Cortex of kidney (tissue), 1 donor: Measurements from ENCODE around the gene ALOX15B.

Experiments used
- DNase-seq: peaks from one replicate; lab custom pipeline; 2025; lab: John Stamatoyannopoulos, UW

ALOX15B gene, protein sequence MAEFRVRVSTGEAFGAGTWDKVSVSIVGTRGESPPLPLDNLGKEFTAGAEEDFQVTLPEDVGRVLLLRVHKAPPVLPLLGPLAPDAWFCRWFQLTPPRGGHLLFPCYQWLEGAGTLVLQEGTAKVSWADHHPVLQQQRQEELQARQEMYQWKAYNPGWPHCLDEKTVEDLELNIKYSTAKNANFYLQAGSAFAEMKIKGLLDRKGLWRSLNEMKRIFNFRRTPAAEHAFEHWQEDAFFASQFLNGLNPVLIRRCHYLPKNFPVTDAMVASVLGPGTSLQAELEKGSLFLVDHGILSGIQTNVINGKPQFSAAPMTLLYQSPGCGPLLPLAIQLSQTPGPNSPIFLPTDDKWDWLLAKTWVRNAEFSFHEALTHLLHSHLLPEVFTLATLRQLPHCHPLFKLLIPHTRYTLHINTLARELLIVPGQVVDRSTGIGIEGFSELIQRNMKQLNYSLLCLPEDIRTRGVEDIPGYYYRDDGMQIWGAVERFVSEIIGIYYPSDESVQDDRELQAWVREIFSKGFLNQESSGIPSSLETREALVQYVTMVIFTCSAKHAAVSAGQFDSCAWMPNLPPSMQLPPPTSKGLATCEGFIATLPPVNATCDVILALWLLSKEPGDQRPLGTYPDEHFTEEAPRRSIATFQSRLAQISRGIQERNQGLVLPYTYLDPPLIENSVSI

DNA sequence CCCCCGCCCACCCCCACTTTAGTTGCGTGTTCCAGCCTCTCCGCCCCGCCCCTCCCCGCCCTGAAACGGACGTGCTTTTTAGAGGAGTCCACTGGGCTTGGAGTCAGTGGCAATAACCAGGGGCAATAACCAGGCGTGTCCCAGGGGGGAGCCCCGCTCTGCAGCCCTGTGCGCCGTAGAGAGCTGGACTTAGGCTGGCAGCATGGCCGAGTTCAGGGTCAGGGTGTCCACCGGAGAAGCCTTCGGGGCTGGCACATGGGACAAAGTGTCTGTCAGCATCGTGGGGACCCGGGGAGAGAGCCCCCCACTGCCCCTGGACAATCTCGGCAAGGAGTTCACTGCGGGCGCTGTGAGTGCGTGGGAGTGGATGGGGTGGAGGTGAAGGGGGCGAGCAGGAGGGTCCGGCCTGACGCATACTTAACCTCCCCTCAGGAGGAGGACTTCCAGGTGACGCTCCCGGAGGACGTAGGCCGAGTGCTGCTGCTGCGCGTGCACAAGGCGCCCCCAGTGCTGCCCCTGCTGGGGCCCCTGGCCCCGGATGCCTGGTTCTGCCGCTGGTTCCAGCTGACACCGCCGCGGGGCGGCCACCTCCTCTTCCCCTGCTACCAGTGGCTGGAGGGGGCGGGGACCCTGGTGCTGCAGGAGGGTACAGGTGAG is at the start of gene ALOX15B:
Gene ALOX15B (plus strand): TSS at position 106 of the 657 bp plus-strand sequence. CDS start 97 bp downstream, at position 203.
- no peak for DNase-seq

DNA sequence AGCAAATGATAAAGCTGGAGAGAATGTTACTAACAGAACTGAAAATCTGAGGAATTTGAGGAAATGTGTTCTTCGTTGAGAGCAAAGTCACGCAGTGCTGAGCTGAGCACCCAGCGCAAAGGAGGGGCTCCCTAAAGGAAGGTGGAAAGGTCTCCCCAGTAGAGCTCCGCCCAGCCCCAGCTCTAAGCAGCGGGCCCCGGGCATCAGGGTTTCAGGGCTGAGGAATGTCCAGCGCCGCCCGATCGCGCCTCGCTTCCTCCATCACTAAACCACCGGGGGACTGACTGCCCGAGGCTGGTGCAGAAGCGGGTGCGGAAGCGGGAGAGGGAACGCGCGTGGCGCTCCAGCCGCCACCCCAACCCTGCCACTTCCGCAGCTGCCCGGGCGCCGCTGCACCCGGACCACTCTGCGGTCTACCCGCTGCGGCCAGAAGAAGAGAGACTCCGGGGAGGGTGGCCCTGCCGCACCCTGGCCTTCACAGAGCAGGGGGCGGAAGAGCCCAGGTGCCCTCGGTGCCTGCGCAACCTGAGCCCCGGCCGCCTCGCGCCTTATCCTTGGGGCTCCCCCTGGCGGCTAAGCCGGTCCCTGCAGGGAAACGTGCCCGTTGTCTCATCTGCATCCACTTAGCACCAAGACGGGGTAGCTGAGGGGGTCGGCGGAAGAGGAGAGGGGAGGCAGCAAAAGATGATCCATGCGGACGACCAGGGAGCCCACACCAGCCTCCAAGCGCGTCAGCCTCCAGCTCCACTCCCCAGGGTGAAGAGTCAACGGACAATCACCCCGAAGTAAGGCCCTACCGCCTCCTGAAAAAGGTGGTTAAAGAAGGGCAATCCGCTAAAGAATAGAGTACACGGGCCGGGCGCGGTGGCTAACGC is 48.8 kb upstream of the ALOX15B start:
- DNase-seq: no peak

DNA sequence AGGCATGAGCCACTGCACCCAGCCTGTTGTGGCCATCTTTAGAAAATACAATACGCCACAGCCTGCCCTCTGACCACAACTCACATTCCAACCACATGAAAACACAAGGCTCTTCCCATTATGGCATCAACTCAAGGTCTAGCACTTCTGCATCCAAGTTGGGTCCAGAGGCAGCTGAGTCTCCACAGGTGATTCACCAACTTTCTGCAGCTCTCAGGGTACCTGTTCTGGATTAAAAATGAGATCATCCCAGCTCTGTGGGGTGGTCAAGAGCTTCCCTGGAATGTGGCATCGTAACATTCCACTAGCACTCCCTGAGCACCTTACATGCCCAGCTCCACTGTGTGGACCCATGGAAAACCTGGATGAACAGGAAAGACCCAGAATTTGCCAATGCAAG is 46.3 kb upstream of the ALOX15B start:
- no peak for DNase-seq

DNA sequence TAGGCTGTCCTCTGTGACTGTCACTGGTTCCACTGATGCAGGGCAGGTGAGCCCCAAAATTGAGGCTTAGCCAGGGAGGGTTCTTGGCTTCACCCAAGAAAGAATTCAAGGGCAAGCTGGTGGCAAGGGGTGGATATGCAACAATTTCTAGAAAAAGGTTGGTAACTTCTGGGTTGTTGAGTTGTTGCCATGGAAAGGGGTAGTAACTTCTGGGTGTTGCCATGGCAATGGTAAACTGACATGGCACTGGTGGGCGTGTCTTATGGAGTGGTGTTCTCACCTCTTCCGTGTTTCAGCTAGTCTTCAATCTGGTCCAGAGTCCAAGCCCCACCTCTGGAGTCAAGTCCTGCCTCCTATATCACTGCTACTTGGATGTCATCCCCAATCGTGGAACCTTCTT is 45.9 kb upstream of the ALOX15B start:
- DNase-seq: no peak

DNA sequence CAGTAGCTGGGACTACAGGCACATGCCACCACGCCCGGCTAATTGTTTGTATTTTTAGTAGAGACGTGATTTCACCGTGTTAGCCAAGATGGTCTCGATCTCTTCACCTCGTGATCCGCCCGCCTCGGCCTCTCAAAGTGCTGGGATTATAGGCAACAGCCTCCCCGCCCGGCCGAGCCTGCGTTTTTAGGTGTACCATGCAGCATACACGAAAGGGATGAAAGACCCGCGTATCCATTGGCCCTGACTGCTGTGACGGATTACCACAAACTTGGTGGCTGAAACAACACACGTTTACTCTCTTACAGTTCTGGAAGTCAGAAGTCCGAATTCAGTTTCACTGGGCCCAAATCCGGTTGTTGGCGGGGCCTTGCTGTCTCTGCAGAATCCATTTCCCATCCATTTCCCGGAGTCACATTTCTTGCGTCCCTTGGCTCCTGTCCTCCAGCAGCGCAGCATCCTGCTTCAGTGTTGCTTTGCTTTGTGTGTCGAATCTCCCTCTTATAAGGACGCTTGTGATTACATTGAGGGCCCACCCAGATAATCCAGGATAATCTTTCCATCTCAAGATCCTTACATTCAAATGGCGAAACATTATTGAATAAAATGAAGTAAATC is 44.8 kb upstream of the ALOX15B start:
- no peak for DNase-seq

DNA sequence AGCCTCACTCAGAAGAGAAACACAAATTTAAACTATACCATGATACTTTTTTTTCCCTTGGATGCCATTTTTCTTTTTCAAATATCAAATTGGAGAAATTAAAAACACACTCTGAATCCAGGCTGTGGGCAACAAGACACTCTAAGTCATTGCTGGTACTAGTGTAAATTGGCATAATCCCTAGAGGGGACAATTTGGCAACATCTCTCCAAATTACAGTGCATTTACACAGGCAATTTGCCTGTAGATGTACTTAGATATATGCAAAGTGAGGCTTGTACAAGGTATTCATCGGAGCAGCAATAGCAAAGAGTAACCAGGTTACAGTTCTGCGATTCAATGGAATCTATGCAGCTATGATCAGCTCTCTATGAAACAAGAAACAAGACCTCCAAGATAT is 43.1 kb upstream of the ALOX15B start:
- no peak for DNase-seq

DNA sequence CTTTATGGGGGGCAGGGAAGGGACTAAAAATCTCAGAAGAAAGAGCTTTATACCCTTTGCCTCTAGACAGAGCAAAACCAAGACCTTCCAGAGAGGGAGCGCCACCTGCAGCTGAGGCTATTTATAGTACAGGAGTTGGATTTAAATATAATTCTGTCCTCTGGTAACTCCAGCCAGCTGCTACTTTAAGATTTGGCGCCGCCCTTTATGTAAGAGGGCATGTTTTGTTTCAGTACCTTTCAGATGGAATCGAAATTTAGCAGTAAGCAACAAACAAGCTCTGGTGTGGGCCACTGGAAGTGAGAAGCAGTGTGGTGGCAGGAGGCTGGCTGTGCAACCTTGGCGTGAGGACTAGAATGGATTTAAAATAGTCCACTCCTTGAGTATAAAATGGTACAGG is 41.7 kb upstream of the ALOX15B start:
- no peak for DNase-seq

DNA sequence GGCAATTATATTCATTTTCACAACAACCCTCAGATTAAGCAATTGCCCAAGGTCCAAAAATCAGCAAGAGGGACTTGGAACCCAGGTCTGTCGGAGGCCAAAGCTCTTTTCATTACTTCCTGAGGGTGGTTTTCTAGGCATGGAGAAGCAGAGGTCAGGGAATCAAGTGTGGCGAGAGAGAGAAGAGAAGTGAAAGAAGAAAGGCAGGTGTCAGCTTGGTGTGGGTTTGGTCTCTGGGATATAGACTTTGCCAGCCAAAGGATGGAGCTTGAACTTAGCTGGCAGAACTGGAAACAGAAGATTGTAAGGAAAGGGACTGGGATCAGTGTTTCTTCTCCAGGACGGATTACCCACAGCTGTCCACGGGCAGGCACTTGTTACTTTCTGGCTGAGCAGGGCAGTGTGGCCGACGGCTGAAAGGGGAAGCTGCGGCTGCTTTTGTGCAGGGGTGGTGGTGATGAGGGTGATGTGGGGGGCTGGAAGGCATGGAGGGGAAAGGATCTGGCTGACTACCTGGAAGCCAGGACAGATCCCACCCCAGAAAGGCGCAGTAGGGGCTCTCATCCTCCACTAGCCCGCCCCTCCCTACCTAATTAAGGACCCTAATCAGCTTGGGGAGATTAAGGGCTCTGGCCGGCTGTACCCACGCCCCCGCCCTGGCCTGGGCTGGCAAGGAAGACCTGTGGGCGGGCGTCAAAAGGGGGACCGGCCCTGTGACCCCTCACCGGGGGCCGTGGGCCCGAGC is 36.7 kb upstream of the ALOX15B start, which contains the start of gene GUCY2D:
Gene GUCY2D (plus strand): TSS at position 640 of the 745 bp plus-strand sequence. CDS start 433 bp downstream, outside the sequence.
- no peak for DNase-seq

DNA sequence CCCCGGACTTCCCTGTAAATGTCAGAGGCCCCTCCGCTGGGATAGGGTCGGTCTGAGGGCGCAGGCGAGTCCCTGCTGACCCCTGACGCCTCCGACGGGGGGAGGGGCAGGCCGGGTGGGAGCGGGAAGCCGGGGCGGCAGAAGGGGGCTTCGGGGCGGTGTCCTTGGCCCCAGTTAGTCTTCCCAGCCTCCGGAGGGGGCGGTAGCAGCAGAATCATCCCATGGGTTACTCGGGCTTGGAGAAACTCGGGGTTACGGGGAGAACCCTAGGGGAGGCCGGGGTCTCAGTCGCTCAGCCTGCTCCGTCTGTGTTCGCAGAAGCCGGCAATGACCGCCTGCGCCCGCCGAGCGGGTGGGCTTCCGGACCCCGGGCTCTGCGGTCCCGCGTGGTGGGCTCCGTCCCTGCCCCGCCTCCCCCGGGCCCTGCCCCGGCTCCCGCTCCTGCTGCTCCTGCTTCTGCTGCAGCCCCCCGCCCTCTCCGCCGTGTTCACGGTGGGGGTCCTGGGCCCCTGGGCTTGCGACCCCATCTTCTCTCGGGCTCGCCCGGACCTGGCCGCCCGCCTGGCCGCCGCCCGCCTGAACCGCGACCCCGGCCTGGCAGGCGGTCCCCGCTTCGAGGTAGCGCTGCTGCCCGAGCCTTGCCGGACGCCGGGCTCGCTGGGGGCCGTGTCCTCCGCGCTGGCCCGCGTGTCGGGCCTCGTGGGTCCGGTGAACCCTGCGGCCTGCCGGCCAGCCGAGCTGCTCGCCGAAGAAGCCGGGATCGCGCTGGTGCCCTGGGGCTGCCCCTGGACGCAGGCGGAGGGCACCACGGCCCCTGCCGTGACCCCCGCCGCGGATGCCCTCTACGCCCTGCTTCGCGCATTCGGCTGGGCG is 35.9 kb upstream of the ALOX15B start:
- DNase-seq: no peak

DNA sequence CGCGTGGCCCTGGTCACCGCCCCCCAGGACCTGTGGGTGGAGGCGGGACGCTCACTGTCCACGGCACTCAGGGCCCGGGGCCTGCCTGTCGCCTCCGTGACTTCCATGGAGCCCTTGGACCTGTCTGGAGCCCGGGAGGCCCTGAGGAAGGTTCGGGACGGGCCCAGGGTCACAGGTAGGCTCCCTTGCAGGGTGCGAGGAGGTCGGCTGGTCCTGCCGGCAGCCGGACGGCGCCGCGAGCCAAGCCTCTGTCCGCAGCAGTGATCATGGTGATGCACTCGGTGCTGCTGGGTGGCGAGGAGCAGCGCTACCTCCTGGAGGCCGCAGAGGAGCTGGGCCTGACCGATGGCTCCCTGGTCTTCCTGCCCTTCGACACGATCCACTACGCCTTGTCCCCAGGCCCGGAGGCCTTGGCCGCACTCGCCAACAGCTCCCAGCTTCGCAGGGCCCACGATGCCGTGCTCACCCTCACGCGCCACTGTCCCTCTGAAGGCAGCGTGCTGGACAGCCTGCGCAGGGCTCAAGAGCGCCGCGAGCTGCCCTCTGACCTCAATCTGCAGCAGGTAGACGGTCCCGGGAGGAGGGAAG is 35.2 kb upstream of the ALOX15B start:
- DNase-seq: no peak

DNA sequence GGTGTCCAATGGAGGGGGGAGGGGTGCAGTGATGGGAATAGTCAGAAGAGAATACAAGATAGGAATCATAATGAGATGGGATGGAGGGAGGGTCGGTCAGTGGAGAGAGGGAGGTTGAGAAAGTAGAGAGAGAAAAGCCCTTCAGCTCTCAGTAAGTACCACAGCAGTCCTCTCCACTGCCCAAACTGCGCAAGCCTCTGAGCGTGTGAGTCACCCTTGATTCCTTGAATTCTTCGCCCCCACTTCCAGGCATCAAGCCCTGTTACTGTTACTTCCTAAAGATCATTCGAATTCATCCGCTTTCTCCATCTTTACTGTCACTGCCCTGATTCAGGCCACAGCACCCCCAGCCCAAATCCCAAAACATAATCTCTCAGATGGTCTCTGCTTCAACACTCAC is 34.0 kb upstream of the ALOX15B start:
- DNase-seq: no peak

DNA sequence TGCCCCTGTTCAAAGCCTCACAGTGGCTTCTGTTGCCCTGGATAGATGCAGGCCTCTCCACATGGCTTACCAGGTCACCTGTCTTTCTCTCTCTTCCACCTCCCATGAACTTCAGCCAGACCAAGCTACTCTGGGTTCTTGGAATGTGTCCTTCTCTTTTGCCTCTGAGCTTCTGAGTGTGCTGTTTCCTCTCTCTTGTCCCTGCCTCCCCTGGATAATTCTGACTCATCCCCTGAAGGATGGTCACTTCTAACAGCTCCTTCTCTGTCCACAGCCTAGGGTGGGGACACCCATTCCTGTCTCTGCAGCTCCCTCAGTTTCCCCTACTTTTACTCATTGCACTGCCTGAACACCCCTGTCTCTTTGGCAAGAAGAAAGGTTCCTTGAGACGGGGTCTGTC is 33.5 kb upstream of the ALOX15B start:
- DNase-seq: no peak

DNA sequence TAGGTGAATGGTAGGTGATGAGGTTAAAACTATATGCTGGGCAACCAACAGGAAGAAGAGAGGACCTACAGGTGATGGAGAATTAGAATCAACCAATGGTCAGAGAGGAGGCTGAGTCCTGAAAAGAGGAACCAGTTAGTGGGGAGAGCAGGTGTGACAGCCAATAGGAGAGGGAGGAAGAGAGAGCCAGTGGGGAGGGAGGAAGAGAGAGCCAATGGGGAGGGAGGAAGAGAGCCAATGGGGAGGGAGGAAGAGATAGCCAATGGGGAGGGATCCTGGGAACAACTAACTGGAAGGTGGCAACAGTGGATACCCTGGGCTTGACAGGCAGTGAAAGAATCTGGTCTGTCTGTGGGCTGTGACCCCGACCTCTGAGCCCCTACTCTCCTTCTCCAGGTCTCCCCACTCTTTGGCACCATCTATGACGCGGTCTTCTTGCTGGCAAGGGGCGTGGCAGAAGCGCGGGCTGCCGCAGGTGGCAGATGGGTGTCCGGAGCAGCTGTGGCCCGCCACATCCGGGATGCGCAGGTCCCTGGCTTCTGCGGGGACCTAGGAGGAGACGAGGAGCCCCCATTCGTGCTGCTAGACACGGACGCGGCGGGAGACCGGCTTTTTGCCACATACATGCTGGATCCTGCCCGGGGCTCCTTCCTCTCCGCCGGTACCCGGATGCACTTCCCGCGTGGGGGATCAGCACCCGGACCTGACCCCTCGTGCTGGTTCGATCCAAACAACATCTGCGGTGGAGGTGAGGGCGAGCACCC is 32.7 kb upstream of the ALOX15B start:
- DNase-seq: no peak

DNA sequence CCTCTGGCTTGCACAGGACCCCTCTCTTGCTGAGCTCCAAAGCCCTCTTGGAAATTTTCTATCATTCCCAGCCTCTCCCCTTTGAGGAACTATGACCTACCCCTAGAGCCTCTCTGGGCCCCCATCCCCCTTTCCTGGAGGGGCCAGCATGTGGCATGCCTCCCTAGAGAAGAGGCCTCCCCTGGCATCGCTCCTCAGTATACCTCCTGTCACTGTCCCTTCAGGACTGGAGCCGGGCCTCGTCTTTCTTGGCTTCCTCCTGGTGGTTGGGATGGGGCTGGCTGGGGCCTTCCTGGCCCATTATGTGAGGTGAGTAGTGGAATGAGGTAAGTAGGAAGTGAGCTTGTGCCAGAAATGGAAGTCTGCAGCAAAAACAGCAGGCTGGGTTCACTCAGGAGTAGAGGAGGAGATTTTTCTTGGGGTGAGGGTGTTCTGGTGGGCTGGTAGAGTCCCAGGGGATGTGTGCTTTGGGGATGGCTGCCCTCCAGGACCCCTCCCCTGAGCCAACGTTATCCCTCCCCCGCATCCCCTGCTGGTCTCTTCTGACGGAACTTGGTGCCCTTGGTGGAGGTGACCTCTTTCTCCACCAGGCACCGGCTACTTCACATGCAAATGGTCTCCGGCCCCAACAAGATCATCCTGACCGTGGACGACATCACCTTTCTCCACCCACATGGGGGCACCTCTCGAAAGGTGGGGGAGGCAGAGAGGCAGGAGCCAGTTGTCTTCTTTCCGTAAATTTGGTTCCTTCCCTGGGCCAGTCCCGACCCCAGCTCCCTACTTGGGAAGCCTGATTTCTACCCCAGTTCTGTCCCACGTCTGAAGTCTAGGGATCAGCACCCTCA is 31.8 kb upstream of the ALOX15B start:
- no peak for DNase-seq

DNA sequence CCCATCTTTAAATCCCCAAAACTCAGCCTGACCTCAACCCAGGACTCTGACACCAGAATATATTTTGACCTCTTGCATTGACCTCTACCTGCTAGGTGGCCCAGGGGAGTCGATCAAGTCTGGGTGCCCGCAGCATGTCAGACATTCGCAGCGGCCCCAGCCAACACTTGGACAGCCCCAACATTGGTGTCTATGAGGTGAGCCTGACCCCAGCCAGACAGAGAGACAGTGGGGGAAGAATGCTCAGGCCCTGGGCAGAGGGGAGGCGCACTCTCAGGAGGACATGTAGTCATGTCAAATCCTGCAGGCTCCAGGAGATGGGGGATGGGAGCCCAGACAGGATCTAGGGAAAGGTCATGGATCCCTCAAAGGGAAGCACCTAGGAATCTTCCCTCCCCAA is 31.0 kb upstream of the ALOX15B start:
- no peak for DNase-seq

DNA sequence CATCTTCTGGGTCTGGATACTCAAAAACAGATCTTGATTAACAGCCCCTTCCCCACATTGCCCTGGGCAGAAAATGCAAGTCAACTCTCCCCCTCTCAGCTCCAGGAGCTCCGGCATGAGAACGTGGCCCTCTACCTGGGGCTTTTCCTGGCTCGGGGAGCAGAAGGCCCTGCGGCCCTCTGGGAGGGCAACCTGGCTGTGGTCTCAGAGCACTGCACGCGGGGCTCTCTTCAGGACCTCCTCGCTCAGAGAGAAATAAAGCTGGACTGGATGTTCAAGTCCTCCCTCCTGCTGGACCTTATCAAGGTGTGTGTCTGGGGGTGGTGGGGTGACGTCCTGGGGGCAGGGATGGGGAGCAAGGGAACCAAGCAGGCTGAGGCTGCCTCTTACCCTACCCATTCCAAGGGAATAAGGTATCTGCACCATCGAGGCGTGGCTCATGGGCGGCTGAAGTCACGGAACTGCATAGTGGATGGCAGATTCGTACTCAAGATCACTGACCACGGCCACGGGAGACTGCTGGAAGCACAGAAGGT is 26.7 kb upstream of the ALOX15B start:
- DNase-seq: no peak

DNA sequence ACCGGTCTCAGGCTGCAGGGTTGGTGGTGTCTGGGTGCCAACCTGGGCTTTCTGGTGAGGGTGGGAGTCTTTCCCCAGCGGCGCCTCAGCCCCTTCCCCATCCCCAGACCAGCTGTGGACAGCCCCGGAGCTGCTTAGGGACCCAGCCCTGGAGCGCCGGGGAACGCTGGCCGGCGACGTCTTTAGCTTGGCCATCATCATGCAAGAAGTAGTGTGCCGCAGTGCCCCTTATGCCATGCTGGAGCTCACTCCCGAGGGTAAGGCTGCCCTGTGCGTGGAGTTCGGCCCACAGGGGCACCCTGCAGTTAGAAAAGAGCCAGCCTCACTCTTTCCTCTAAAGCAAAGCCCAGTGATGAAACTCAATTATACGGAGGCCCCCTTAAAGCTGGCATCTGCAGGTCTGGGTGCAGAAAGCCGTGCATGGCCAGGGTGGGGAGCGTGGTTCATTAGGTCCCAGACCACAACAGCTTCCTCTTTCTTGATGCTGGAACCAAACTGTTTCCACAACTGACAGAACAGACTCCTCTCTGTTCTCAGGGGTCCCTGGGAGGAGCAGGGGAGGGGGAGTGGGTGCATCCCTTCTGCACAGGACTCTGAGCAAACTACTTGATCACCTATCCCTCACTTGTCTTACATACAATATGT is 25.7 kb upstream of the ALOX15B start:
- no peak for DNase-seq
